PFSK-1 (cell line): ENCODE results near the gene ID1.

ENCODE experiments used
- FOXP2 ChIP-seq: optimal IDR thresholded peaks from 2 replicates; pipeline ENCODE3; 2011; ENCODE audit warnings: borderline replicate concordance, control low read depth, inconsistent platforms; ENCODE audit not compliant: insufficient read depth; ENCODE audit errors: extremely low read length, extremely low read depth
- POLR2AphosphoS5 ChIP-seq: IDR thresholded peaks from 2 replicates; pipeline ENCODE4 v1.6.1; 2012; ENCODE audit warnings: low read depth, mild to moderate bottlenecking, control low read depth, low read length, moderate library complexity
- SIN3A ChIP-seq: IDR thresholded peaks from 2 replicates; pipeline ENCODE4 v1.6.1; 2012; ENCODE audit warnings: mild to moderate bottlenecking, low read length, moderate library complexity, borderline replicate concordance; ENCODE audit not compliant: insufficient read depth
- TAF1 ChIP-seq: IDR thresholded peaks from 2 replicates; pipeline ENCODE4 v1.6.1; 2012; ENCODE audit warnings: low read length, control low read depth, borderline replicate concordance; ENCODE audit not compliant: insufficient read depth
- TF ChIP-seq, protein P1 (sequence below), 2 experiments: IDR thresholded peaks; 2 replicates each; pipeline versions ENCODE4 v1.6.1 to v1.8.0; 2011 to 2012; ENCODE audit warnings: low read depth in 2 of 2, low read length in 2 of 2, control low read depth in 1 of 2, inconsistent platforms in 1 of 2, mild to moderate bottlenecking in 1 of 2, moderate library complexity in 1 of 2; ENCODE audit not compliant: insufficient read depth in 1 of 2

DNA sequence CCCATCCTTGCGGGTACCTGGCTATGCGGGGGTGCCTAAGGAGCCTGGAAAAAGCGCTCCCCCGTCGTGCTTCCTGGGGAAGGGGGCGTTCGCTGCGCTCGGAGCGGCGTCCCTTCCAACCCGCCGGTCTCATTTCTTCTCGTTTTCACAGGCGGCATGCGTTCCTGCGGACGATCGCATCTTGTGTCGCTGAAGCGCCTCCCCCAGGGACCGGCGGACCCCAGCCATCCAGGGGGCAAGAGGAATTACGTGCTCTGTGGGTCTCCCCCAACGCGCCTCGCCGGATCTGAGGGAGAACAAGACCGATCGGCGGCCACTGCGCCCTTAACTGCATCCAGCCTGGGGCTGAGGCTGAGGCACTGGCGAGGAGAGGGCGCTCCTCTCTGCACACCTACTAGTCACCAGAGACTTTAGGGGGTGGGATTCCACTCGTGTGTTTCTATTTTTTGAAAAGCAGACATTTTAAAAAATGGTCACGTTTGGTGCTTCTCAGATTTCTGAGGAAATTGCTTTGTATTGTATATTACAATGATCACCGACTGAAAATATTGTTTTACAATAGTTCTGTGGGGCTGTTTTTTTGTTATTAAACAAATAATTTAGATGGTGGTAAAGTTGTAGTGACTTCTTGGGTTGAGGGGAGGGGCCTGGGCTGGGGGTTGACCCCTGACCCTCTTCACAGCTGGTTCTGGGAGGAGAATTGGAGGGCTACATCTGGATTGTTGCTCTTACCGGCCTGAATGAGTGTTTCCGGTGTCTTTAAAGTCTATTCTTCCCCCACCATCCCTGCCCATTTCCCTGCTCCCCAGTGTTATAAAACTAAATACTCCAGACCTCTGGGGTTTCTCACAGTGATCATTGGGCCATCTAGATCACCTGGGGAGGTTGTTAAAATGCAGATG is 1.1 kb downstream of the ID1 start:
- TF ChIP-seq, protein P1, sequence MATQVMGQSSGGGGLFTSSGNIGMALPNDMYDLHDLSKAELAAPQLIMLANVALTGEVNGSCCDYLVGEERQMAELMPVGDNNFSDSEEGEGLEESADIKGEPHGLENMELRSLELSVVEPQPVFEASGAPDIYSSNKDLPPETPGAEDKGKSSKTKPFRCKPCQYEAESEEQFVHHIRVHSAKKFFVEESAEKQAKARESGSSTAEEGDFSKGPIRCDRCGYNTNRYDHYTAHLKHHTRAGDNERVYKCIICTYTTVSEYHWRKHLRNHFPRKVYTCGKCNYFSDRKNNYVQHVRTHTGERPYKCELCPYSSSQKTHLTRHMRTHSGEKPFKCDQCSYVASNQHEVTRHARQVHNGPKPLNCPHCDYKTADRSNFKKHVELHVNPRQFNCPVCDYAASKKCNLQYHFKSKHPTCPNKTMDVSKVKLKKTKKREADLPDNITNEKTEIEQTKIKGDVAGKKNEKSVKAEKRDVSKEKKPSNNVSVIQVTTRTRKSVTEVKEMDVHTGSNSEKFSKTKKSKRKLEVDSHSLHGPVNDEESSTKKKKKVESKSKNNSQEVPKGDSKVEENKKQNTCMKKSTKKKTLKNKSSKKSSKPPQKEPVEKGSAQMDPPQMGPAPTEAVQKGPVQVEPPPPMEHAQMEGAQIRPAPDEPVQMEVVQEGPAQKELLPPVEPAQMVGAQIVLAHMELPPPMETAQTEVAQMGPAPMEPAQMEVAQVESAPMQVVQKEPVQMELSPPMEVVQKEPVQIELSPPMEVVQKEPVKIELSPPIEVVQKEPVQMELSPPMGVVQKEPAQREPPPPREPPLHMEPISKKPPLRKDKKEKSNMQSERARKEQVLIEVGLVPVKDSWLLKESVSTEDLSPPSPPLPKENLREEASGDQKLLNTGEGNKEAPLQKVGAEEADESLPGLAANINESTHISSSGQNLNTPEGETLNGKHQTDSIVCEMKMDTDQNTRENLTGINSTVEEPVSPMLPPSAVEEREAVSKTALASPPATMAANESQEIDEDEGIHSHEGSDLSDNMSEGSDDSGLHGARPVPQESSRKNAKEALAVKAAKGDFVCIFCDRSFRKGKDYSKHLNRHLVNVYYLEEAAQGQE (IDR thresholded peaks at IDR 0.05; ENCODE audit: insufficient read depth in 1 of 2, low read depth in 2 of 2, low read length in 2 of 2), result no peak
- TF ChIP-seq POLR2AphosphoS5, result no peak
- no peak for TF ChIP-seq SIN3A
- TF ChIP-seq TAF1, result no peak
- TF ChIP-seq FOXP2, result no peak
